Iris pigment epithelial cell (primary cell): ENCODE measurements around the gene PEX16.

Experiments
- DNase-seq: peaks from one replicate; pipeline ENCODE4 v3.0.0-alpha.2; 2011; ENCODE audit warnings: low read depth

Gene PEX16

GRCh38 chr11:45876401-45876800, 41.3 kb downstream of the PEX16 start:
- no peak for DNase-seq

GRCh38 chr11:45872651-45873356, 44.9 kb downstream of the PEX16 start:
- peak; percentile 83 for DNase-seq

GRCh38 chr11:45871638-45872037, 46.0 kb downstream of the PEX16 start:
- no peak for DNase-seq

- DNase-seq, result no peak
Measured at GRCh38 chr11:45870706-45871105, 47.0 kb downstream of the PEX16 start.

- no peak for DNase-seq
Measured at GRCh38 chr11:45869551-45869950, 48.1 kb downstream of the PEX16 start.

- no peak for DNase-seq
Measured at GRCh38 chr11:45864041-45864440, 53.6 kb downstream of the PEX16 start.

- DNase-seq, result no peak
Measured at GRCh38 chr11:45860764-45861510, 56.7 kb downstream of the PEX16 start.

GRCh38 chr11:45860348-45860747, 57.3 kb downstream of the PEX16 start:
- no peak for DNase-seq
